Endothelial cell of umbilical vein (primary cell): Measurements from ENCODE around the gene CCN5. TPM values are rescaled to one million over a fixed set of nuclear protein-coding genes. Genes with fewer than 3 reads are reported as not detected.

Experiments
- BruUV-seq: library from RNA; stranded (reverse); fragments of 400-500 nt; replicated peaks from 2 replicates; lab custom pipeline; 2021; lab: Mats Ljungman, UMichigan
- CTCF ChIA-PET: fragments of 300-600, 350-600 bp; sonication (Branson Sonifier 250); formaldehyde crosslinking; loops from one replicate; lab custom pipeline; 2021; ENCODE audit warnings: antibody characterized with exemption, inconsistent platforms; lab: Charles Lee
- POLR2A ChIA-PET: fragments of 300-600, 350-600 bp; sonication (Branson Sonifier 250); formaldehyde crosslinking; loops from one replicate; lab custom pipeline; 2021; ENCODE audit warnings: antibody characterized with exemption, inconsistent platforms; lab: Charles Lee
- DNase-seq: peaks from one replicate; pipeline ENCODE4 v3.0.0-alpha.2; 2011; ENCODE audit warnings: low read depth, low spot score
- FAIRE-seq: peaks from 2 replicates; lab custom pipeline; 2011; peaks lifted over from hg19 to GRCh38; lab: Jason Lieb, UNC
- H2AFZ ChIP-seq: 2 replicates; pipeline ENCODE4 v1.6.0; 2012; ENCODE audit warnings: low read depth, low read length, control low read depth, inconsistent platforms
- H3K27ac ChIP-seq: 2 replicates; pipeline ENCODE4 v1.5.1; 2011; ENCODE audit warnings: low read depth, mild to moderate bottlenecking, control low read depth, low read length, moderate library complexity; ENCODE audit not compliant: insufficient read depth
- H3K27me3 ChIP-seq, 2 experiments: 2 replicates each; pipeline versions ENCODE4 v1.6.0 to v1.6.1; 2011; ENCODE audit warnings: low read length in 2 of 2, mixed read lengths in 1 of 2; ENCODE audit not compliant: control insufficient read depth in 2 of 2, insufficient read depth in 2 of 2
- H3K36me3 ChIP-seq, 2 experiments: 2 replicates in 1 of 2; 3 replicates in 1 of 2; pipeline ENCODE4 v1.5.1; 2011; ENCODE audit warnings: low read length in 2 of 2, mild to moderate bottlenecking in 1 of 2, moderate library complexity in 1 of 2; ENCODE audit not compliant: control insufficient read depth in 2 of 2, insufficient read depth in 2 of 2; ENCODE audit errors: extremely low read depth in 1 of 2
- H3K4me1 ChIP-seq: 3 replicates; pipeline ENCODE4 v1.5.1; 2011; ENCODE audit warnings: mild to moderate bottlenecking, low read length; ENCODE audit not compliant: control insufficient read depth, insufficient read depth; ENCODE audit errors: extremely low read depth
- H3K4me2 ChIP-seq: 2 replicates; pipeline ENCODE4 v1.6.1; 2011; ENCODE audit warnings: low read length, control low read depth, mixed read lengths; ENCODE audit not compliant: insufficient read depth
- H3K4me3 ChIP-seq, 3 experiments: fragments of 200-600 bp in 1 of 3; sonication (generic), shearing (Covaris generic) in 1 of 3; replicated peaks in 1 of 3; 2 replicates each; pipeline ENCODE4 v1.5.1; 2011 to 2016; ENCODE audit warnings: control low read depth in 3 of 3, low read length in 3 of 3, mild to moderate bottlenecking in 2 of 3, inconsistent platforms in 1 of 3, low read depth in 1 of 3, moderate library complexity in 1 of 3; ENCODE audit not compliant: insufficient read depth in 1 of 3
- H3K79me2 ChIP-seq: 2 replicates; pipeline ENCODE4 v1.6.0; 2012; ENCODE audit warnings: low read length, inconsistent platforms; ENCODE audit not compliant: control insufficient read depth, insufficient read depth
- H3K9ac ChIP-seq: replicated peaks from 2 replicates; pipeline ENCODE3; 2011; ENCODE audit warnings: low read length, control low read depth; ENCODE audit not compliant: insufficient read depth; ENCODE audit errors: extremely low read depth
- H3K9me1 ChIP-seq: replicated peaks from 3 replicates; pipeline ENCODE4 v1.6.0; 2011; ENCODE audit warnings: mild to moderate bottlenecking, low read length; ENCODE audit not compliant: control insufficient read depth, insufficient read depth; ENCODE audit errors: extremely low read depth
- H3K9me3 ChIP-seq: replicated peaks from 2 replicates; pipeline ENCODE4 v1.5.1; 2012; ENCODE audit warnings: low read length, inconsistent platforms; ENCODE audit not compliant: control insufficient read depth, insufficient read depth
- H4K20me1 ChIP-seq: replicated peaks from 2 replicates; pipeline ENCODE3; 2011; ENCODE audit warnings: mild to moderate bottlenecking, low read length; ENCODE audit not compliant: control insufficient read depth, insufficient read depth; ENCODE audit errors: extremely low read depth
- EZH2 ChIP-seq: IDR thresholded peaks from 2 replicates; pipeline ENCODE4 v1.6.1; 2012; ENCODE audit warnings: borderline replicate concordance, low read depth, mild to moderate bottlenecking, moderate library complexity, low read length, inconsistent platforms; ENCODE audit not compliant: severe bottlenecking
- FOS ChIP-seq: IDR thresholded peaks from 2 replicates; pipeline ENCODE4 v1.6.1; 2011; ENCODE audit warnings: mild to moderate bottlenecking, low read length, moderate library complexity, borderline replicate concordance; ENCODE audit not compliant: insufficient read depth
- GATA2 ChIP-seq: IDR thresholded peaks from 2 replicates; pipeline ENCODE4 v1.7.0; 2011; ENCODE audit warnings: low read depth, mild to moderate bottlenecking, moderate library complexity, mixed read lengths, low read length; ENCODE audit not compliant: insufficient read length, insufficient read depth
- JUN ChIP-seq: IDR thresholded peaks from 2 replicates; pipeline ENCODE4 v1.6.1; 2011; ENCODE audit warnings: borderline replicate concordance, low read depth; ENCODE audit not compliant: insufficient read length, insufficient read depth
- MYC ChIP-seq: IDR thresholded peaks from one replicate; pipeline ENCODE4 v1.6.1; 2011; ENCODE audit warnings: mild to moderate bottlenecking, low read depth, low read length
- POLR2A ChIP-seq: IDR thresholded peaks from 2 replicates; pipeline ENCODE4 v1.6.1; 2012; ENCODE audit warnings: low read depth, mild to moderate bottlenecking, control low read depth, low read length
- POLR2AphosphoS5 ChIP-seq: IDR thresholded peaks from 2 replicates; pipeline ENCODE4 v1.6.1; 2012; ENCODE audit warnings: low read depth, mild to moderate bottlenecking, control low read depth, low read length, moderate library complexity; ENCODE audit not compliant: insufficient read depth
- dilution Hi-C: fragments of 300-500 bp; cut with MboI; formaldehyde crosslinking; loops from one replicate; pipeline ENCODE4 v1.15.0; 2019; ENCODE audit warnings: low sequenced_read_pairs; ENCODE audit not compliant: extremely low pct_ligation_motif_present
- intact Hi-C: fragments of 100-400 bp; cut with micrococcal nuclease; formaldehyde crosslinking; loops from one replicate; pipeline ENCODE4 v1.10.0; 2022
- polyA plus RNA-seq, 4 experiments: library from polyadenylated mRNA; depleted of rRNA in 3 of 4; stranded (reverse) in 3 of 4; unstranded in 1 of 4; fragments of >200 nt; gene quantifications; 2 replicates each; pipeline versions ENCODE4 v1.2.1 to v1.2.3, GENCODE V29; 2011 to 2012; ENCODE audit warnings: missing spikeins in 1 of 4
- total RNA-seq: library from RNA; stranded (reverse); gene quantifications from 2 replicates; pipeline ENCODE4 v1.2.3, GENCODE V29; 2021
- TF ChIP-seq, protein P1 (sequence below), 2 donors: IDR thresholded peaks; 1 replicate in 1 of 2; 2 replicates in 1 of 2; pipeline ENCODE4 v1.5.1; 2011; ENCODE audit warnings: low read length in 2 of 2, mild to moderate bottlenecking in 2 of 2, moderate library complexity in 2 of 2, control low read depth in 1 of 2, inconsistent platforms in 1 of 2, low read depth in 1 of 2; ENCODE audit not compliant: insufficient read depth in 1 of 2; ENCODE audit errors: extremely low read depth in 1 of 2
- TF ChIP-seq, protein P2 (sequence below): IDR thresholded peaks from 2 replicates; pipeline ENCODE4 v1.6.1; 2011; ENCODE audit not compliant: insufficient read depth, insufficient read length

Gene CCN5
- total and polyA plus RNA-seq, 2 donors (not counting 3 experiments of a cell fraction or from before 2014, with no cell fraction given) = 0.03 TPM; not detected in 1

DNA sequence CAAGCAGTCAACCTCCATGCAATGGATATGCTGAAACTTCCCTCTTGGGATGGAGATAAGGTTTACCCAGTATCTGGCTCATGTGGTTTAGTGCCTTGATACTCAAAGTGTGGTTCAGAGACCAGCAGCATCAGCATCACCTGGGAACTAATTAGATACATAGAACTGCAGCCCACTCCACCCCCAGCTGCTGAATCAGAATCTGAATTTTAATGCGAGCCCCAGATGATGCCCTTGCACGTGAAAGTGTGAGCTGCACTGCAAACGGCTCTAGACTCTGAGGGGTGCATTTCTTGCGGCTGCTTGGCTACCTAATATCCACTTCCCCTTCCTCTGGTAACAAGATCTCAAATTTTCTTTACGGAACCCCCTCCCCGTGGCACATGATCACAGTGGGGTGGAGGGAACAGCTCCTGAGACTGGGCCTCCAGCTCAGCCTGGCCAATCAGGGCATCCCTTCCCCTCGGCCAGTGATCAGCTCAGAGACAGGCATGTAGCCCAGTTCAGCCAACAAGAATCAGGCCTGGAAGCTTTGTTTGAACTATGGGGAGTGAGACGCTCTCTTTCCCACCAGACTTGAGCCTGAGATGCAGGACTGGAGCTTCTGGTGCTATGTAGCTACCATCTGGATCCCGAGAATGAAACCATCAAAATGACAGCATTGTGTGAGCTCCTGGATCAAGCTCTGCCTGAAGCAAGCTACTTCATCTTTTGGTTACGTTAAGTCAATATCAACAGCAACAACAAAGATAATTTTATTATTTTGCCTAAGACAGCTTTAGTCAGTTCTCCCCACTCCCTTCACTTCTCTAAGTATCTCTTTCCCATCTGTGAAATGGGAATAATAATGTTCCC is 43.3 kb downstream of the CCN5 start:
- intact Hi-C loops = no loop called here
- Histone ChIP-seq H3K9ac (no peak overlapping the region), H4K20me1 (no peaks in the 10 kb centered on the region), H3K4me1 (no peaks in the 10 kb centered on the region), H3K4me3 (no peak overlapping the region), H3K9me3 (no peaks in the 10 kb centered on the region), H3K27ac (no peak overlapping the region), H3K4me2 (no peak overlapping the region), H3K27me3 (peaks cover 16 to 17% of the 10 kb centered on the region in 2 experiments), H2AFZ (no peak overlapping the region), H3K36me3 (no peaks in the 10 kb centered on the region), H3K79me2 (no peaks in the 10 kb centered on the region), H3K9me1 (no peaks in the 10 kb centered on the region)
- dilution Hi-C loops = loop anchor here (5.0 kb wide), 1 partner anchor 79 kb away; no protein-coding TSS in a partner anchor
- DNase-seq (no peak), FAIRE-seq (no peak)
- BruUV-seq = no TSS peak
- TF ChIP-seq, protein P1, sequence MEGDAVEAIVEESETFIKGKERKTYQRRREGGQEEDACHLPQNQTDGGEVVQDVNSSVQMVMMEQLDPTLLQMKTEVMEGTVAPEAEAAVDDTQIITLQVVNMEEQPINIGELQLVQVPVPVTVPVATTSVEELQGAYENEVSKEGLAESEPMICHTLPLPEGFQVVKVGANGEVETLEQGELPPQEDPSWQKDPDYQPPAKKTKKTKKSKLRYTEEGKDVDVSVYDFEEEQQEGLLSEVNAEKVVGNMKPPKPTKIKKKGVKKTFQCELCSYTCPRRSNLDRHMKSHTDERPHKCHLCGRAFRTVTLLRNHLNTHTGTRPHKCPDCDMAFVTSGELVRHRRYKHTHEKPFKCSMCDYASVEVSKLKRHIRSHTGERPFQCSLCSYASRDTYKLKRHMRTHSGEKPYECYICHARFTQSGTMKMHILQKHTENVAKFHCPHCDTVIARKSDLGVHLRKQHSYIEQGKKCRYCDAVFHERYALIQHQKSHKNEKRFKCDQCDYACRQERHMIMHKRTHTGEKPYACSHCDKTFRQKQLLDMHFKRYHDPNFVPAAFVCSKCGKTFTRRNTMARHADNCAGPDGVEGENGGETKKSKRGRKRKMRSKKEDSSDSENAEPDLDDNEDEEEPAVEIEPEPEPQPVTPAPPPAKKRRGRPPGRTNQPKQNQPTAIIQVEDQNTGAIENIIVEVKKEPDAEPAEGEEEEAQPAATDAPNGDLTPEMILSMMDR (IDR thresholded peaks at IDR 0.05; ENCODE audit: extremely low read depth in 1 of 2, insufficient read depth in 1 of 2, low read depth in 1 of 2, low read length in 2 of 2) = no peak
- TF ChIP-seq, protein P2, sequence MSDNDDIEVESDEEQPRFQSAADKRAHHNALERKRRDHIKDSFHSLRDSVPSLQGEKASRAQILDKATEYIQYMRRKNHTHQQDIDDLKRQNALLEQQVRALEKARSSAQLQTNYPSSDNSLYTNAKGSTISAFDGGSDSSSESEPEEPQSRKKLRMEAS = no peak
- TF ChIP-seq GATA2 = no peak
- no peak for TF ChIP-seq MYC
- no peak for TF ChIP-seq FOS
- TF ChIP-seq POLR2AphosphoS5 = no peak
- TF ChIP-seq EZH2 = no peak
- TF ChIP-seq JUN = no peak
- TF ChIP-seq POLR2A = no peak
- CTCF ChIA-PET = interaction anchor here (0.6 to 2.9 kb wide), 3 partner anchors 11 to 108 kb away, joined by 3 to 17 read pairs (median 3); partner anchors contain the start of gene KCNK15
- POLR2A ChIA-PET = no interaction called here
